GM12878 (cell line): ENCODE data around the gene ARHGAP26. TPM values are rescaled to one million over a fixed set of nuclear protein-coding genes. Genes with fewer than 3 reads are reported as not detected.

Experiments
- ATAC-seq: fragments of 200-7000 bp; cut with Tn5 transposase; 3 replicates; pipeline ENCODE4 v1.9.1; 2020; ENCODE audit warnings: mild to moderate bottlenecking, moderate library complexity
- BruUV-seq: library from RNA; stranded (reverse); fragments of 400-500 nt; replicated peaks from 2 replicates; lab custom pipeline; 2021; lab: Mats Ljungman, UMichigan
- CTCF ChIA-PET: fragments of 300-600 bp; sonication (Branson Sonifier 250); formaldehyde crosslinking; extraction: SDS; loops from one replicate; lab custom pipeline; 2021; ENCODE audit warnings: inconsistent platforms; lab: Yijun Ruan, JAX
- POLR2A ChIA-PET: fragments of 350-600 bp; formaldehyde crosslinking; extraction: SDS; loops from one replicate; lab custom pipeline; 2021; ENCODE audit warnings: inconsistent platforms; lab: Charles Lee
- RAD21 ChIA-PET: fragments of 300-600 bp; sonication (Branson Sonifier 250); formaldehyde crosslinking; loops from one replicate; lab custom pipeline; 2023; ENCODE audit warnings: antibody characterized with exemption; ENCODE audit not compliant: unreplicated experiment; lab: Charles Lee
- SMC1A ChIA-PET: fragments of 300-600 bp; sonication (Branson Sonifier 250); formaldehyde crosslinking; loops from one replicate; lab custom pipeline; 2023; ENCODE audit not compliant: unreplicated experiment, uncharacterized antibody; lab: Charles Lee
- DNase-seq: peaks from one replicate; pipeline ENCODE4 v3.0.0-alpha.2; 2011; ENCODE audit warnings: low read depth, low spot score
- FAIRE-seq: peaks from 3 replicates; lab custom pipeline; 2011; peaks lifted over from hg19 to GRCh38; lab: Jason Lieb, UNC
- H2AFZ ChIP-seq: 2 replicates; pipeline ENCODE4 v1.6.0; 2011; ENCODE audit warnings: low read depth, low read length, control low read depth; ENCODE audit not compliant: control insufficient read depth
- H3K27ac ChIP-seq: 2 replicates; pipeline ENCODE4 v1.5.1; 2011; ENCODE audit warnings: control low read depth; ENCODE audit not compliant: control insufficient read depth, insufficient read depth
- H3K27me3 ChIP-seq, 2 experiments: replicated peaks in 1 of 2; 2 replicates each; pipeline versions ENCODE4 v1.6.0 to v1.6.1; 2011; ENCODE audit warnings: low read length in 1 of 2; ENCODE audit not compliant: control insufficient read depth in 2 of 2, insufficient read depth in 2 of 2
- H3K36me3 ChIP-seq, 2 experiments: 2 replicates each; pipeline ENCODE4 v1.5.1; 2011; ENCODE audit warnings: low read length in 1 of 2; ENCODE audit not compliant: control insufficient read depth in 2 of 2, insufficient read depth in 2 of 2
- H3K4me1 ChIP-seq: 2 replicates; pipeline ENCODE4 v1.6.1; 2011; ENCODE audit warnings: mild to moderate bottlenecking, low read length, moderate library complexity, mixed read lengths; ENCODE audit not compliant: control insufficient read depth, insufficient read depth
- H3K4me2 ChIP-seq: 2 replicates; pipeline ENCODE4 v1.6.0; 2011; ENCODE audit warnings: control low read depth; ENCODE audit not compliant: control insufficient read depth, insufficient read depth
- H3K4me3 ChIP-seq: fragments of 200-600 bp; sonication (generic); 2 replicates; pipeline ENCODE4 v1.5.1; 2016
- H3K79me2 ChIP-seq: 2 replicates; pipeline ENCODE4 v1.6.0; 2011; ENCODE audit warnings: low read length; ENCODE audit not compliant: control insufficient read depth, insufficient read depth
- H3K9ac ChIP-seq: 2 replicates; pipeline ENCODE4 v1.8.0; 2011; ENCODE audit warnings: low read length, control low read depth, mixed read lengths; ENCODE audit not compliant: control insufficient read depth, insufficient read depth
- H3K9me3 ChIP-seq: replicated peaks from 3 replicates; pipeline ENCODE4 v1.5.1; 2011; ENCODE audit warnings: mild to moderate bottlenecking, low read length; ENCODE audit not compliant: control insufficient read depth, insufficient read depth
- H4K20me1 ChIP-seq: 2 replicates; pipeline ENCODE4 v1.6.0; 2011; ENCODE audit not compliant: control insufficient read depth, insufficient read depth
- FOXK2 ChIP-seq: fragments of 450-650 bp; IDR thresholded peaks from 2 replicates; pipeline ENCODE4 v1.6.1; 2017; ENCODE audit warnings: mild to moderate bottlenecking, moderate library complexity
- HDAC6 ChIP-seq: fragments of 200-600 bp; sonication (generic); IDR thresholded peaks from one replicate; pipeline ENCODE4 v1.8.0; 2017; ENCODE audit warnings: antibody characterized with exemption; ENCODE audit not compliant: unreplicated experiment
- LARP7 ChIP-seq: fragments of 450-650 bp; IDR thresholded peaks from 2 replicates; pipeline ENCODE4 v1.6.1; 2017; ENCODE audit warnings: mild to moderate bottlenecking
- MXI1 ChIP-seq: fragments of 150-350 bp; IDR thresholded peaks from 2 replicates; pipeline ENCODE4 v1.6.1; 2011; ENCODE audit warnings: low read depth, mild to moderate bottlenecking, inconsistent platforms, low read length, improper control_type of control experiment
- NFIC ChIP-seq: IDR thresholded peaks from 2 replicates; pipeline ENCODE4 v1.6.1; 2012; ENCODE audit warnings: low read depth, mild to moderate bottlenecking, inconsistent platforms, low read length, moderate library complexity
- RUNX3 ChIP-seq: IDR thresholded peaks from 2 replicates; pipeline ENCODE4 v1.6.1; 2012; ENCODE audit warnings: low read length, inconsistent platforms
- SUPT20H ChIP-seq: IDR thresholded peaks from 2 replicates; pipeline ENCODE4 v1.6.1; 2011; ENCODE audit warnings: low read depth, mild to moderate bottlenecking, low read length, moderate library complexity, borderline replicate concordance; ENCODE audit not compliant: control insufficient read depth
- ZBED1 ChIP-seq: IDR thresholded peaks from 2 replicates; pipeline ENCODE4 v1.6.1; 2016; ENCODE audit warnings: borderline replicate concordance
- ZSCAN29 ChIP-seq: fragments of 450-650 bp; IDR thresholded peaks from 2 replicates; pipeline ENCODE4 v1.6.1; 2017; ENCODE audit warnings: mild to moderate bottlenecking, moderate library complexity
- ZZZ3 ChIP-seq: IDR thresholded peaks from 2 replicates; pipeline ENCODE4 v1.6.1; 2011; ENCODE audit warnings: low read depth; ENCODE audit not compliant: control insufficient read depth, insufficient read length
- WGBS: methylation state at CpG from one replicate; pipeline ENCODE4 v1.1.6; 2016; ENCODE audit warnings: low lambda C conversion rate; ENCODE audit not compliant: insufficient replicate concordance, insufficient coverage; ENCODE audit errors: missing lambda C conversion rate; 5-methylcytosine and 5-hydroxymethylcytosine counted together
- in situ Hi-C: fragments of 300-500 bp; cut with MboI; formaldehyde crosslinking; loops from 9 replicates; pipeline ENCODE4 v1.14.3; 2018; ENCODE audit warnings: mixed read lengths
- intact Hi-C: fragments of 100-400 bp; cut with micrococcal nuclease; formaldehyde crosslinking; loops from one replicate; pipeline ENCODE4 v1.14.2; 2022; ENCODE audit not compliant: unreplicated experiment
- polyA plus RNA-seq, 11 experiments: library from polyadenylated mRNA; depleted of rRNA in 4 of 11; unstranded in 6 of 11; stranded (reverse) in 5 of 11; fragments of >200 nt; fragmentation: Nextera tagmentation in 4 of 11; fragmentation: Illumina TruSeq in 1 of 11; extraction: Ambion mirVana in 4 of 11; extraction: Trizol in 1 of 11; gene quantifications; 1 replicate in 1 of 11; 2 replicates in 10 of 11; pipeline versions ENCODE4 v1.2.1 to v1.2.3, GENCODE V29; 2011 to 2016; ENCODE audit warnings: inconsistent platforms in 2 of 11, missing spikeins in 2 of 11, low read depth in 1 of 11
- total RNA-seq, 4 experiments: library from RNA; depleted of rRNA in 3 of 4; stranded (reverse); fragments of >200 nt in 3 of 4; fragmentation: Illumina TruSeq in 1 of 4; extraction: Trizol in 1 of 4; gene quantifications; 2 replicates each; pipeline versions ENCODE4 v1.2.1 to v1.2.3, GENCODE V29; 2013 to 2021
- TF ChIP-seq, protein P1 (sequence below): fragments of 450-650 bp; formaldehyde crosslinking; IDR thresholded peaks from 2 replicates; pipeline ENCODE4 v1.5.0; 2022; ENCODE audit warnings: mild to moderate bottlenecking, missing genetic modification characterization
- TF ChIP-seq, protein P2 (sequence below), 3 experiments: IDR thresholded peaks in 2 of 3; conservative IDR thresholded peaks in 1 of 3; 2 replicates each; pipeline ENCODE4 v1.5.1; 2011; ENCODE audit warnings: low read depth in 3 of 3, low read length in 3 of 3, mild to moderate bottlenecking in 3 of 3, control low read depth in 2 of 3, moderate library complexity in 2 of 3, inconsistent platforms in 1 of 3, mixed read lengths in 1 of 3; ENCODE audit not compliant: control insufficient read depth in 2 of 3, insufficient read depth in 1 of 3; ENCODE audit errors: extremely low read depth in 1 of 3
- TF ChIP-seq, protein P3 (sequence below): fragments of 450-650 bp; IDR thresholded peaks from 2 replicates; pipeline ENCODE4 v1.6.1; 2016; ENCODE audit warnings: mild to moderate bottlenecking
- TF ChIP-seq, protein P4 (sequence below): fragments of 450-650 bp; IDR thresholded peaks from 2 replicates; pipeline ENCODE4 v1.6.1; 2017; ENCODE audit warnings: borderline replicate concordance
- TF ChIP-seq, protein P5 (sequence below): fragments of 450-650 bp; IDR thresholded peaks from 2 replicates; pipeline ENCODE4 v1.6.1; 2017; ENCODE audit warnings: mild to moderate bottlenecking, low read depth, inconsistent platforms; ENCODE audit not compliant: poor library complexity, severe bottlenecking

ARHGAP26 gene
- total and polyA plus RNA-seq, 10 of the 15 experiments (the other 5 are each of a cell fraction or from before 2014, with no cell fraction given), result 9.4 to 41.5 (median 19.3) TPM

DNA sequence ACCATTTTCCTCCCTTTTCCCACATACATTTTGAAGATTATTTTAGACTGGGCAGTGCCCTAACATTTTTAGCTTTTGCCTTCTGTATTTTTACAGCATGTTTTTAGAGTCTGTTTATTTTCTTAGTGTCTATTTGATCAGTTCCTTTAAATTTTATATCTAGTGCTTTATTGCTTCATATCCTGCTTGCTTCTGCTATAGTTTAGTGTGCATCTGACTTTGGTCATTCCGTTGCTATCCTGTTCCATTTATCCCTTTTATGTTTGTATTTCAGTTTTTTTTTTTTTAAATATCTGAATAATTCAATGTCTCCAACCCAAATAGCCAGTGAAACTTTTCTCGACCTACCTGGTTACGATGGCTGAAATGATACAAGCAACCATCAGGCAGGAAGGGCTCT lies 203.8 kb downstream of the ARHGAP26 start:
- no peak for FAIRE-seq
- no peaks in the 10 kb centered on the region for H3K79me2 ChIP-seq
- BruUV-seq, result no TSS peak
- RAD21 ChIA-PET, result no interaction called here
- 95% methylated on average over 3 of the region's 3 CpGs for WGBS
- no peaks in the 10 kb centered on the region for H3K9me3 ChIP-seq
- H3K4me1 ChIP-seq, result peaks cover 22% of the 10 kb centered on the region
- no peaks in the 10 kb centered on the region for H3K36me3 ChIP-seq
- CTCF ChIA-PET, result interaction anchor here (1.5 to 1.8 kb wide), 2 partner anchors 10 to 11 kb away, joined by 3 to 4 read pairs; no protein-coding TSS in a partner anchor
- ATAC-seq, result no peak
- H3K9ac ChIP-seq, result no peak overlapping the region
- no peaks in the 10 kb centered on the region for H4K20me1 ChIP-seq
- no peak overlapping the region for H3K27ac ChIP-seq
- H3K4me2 ChIP-seq, result no peak overlapping the region
- H2AFZ ChIP-seq, result no peak overlapping the region
- intact Hi-C loops, result no loop called here
- in situ Hi-C loops, result no loop called here
- POLR2A ChIA-PET, result no interaction called here
- no peaks in the 10 kb centered on the region for H3K27me3 ChIP-seq
- SMC1A ChIA-PET, result interaction anchor here (1.4 kb wide), 1 partner anchor 56 kb away, joined by 3 read pairs; no protein-coding TSS in a partner anchor
- no peak overlapping the region for H3K4me3 ChIP-seq
- no peak for DNase-seq
- TF ChIP-seq ZBED1 (no peak), ZZZ3 (no peak), RUNX3 (no peak), NFIC (no peak), MXI1 (no peak), SUPT20H (no peak), FOXK2 (no peak), HDAC6 (no peak), LARP7 (no peak), ZSCAN29 (no peak)
- TF ChIP-seq, protein P1, sequence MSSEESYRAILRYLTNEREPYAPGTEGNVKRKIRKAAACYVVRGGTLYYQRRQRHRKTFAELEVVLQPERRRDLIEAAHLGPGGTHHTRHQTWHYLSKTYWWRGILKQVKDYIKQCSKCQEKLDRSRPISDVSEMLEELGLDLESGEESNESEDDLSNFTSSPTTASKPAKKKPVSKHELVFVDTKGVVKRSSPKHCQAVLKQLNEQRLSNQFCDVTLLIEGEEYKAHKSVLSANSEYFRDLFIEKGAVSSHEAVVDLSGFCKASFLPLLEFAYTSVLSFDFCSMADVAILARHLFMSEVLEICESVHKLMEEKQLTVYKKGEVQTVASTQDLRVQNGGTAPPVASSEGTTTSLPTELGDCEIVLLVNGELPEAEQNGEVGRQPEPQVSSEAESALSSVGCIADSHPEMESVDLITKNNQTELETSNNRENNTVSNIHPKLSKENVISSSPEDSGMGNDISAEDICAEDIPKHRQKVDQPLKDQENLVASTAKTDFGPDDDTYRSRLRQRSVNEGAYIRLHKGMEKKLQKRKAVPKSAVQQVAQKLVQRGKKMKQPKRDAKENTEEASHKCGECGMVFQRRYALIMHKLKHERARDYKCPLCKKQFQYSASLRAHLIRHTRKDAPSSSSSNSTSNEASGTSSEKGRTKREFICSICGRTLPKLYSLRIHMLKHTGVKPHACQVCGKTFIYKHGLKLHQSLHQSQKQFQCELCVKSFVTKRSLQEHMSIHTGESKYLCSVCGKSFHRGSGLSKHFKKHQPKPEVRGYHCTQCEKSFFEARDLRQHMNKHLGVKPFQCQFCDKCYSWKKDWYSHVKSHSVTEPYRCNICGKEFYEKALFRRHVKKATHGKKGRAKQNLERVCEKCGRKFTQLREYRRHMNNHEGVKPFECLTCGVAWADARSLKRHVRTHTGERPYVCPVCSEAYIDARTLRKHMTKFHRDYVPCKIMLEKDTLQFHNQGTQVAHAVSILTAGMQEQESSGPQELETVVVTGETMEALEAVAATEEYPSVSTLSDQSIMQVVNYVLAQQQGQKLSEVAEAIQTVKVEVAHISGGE (CRISPR knock-in tag), result no peak
- TF ChIP-seq, protein P2, sequence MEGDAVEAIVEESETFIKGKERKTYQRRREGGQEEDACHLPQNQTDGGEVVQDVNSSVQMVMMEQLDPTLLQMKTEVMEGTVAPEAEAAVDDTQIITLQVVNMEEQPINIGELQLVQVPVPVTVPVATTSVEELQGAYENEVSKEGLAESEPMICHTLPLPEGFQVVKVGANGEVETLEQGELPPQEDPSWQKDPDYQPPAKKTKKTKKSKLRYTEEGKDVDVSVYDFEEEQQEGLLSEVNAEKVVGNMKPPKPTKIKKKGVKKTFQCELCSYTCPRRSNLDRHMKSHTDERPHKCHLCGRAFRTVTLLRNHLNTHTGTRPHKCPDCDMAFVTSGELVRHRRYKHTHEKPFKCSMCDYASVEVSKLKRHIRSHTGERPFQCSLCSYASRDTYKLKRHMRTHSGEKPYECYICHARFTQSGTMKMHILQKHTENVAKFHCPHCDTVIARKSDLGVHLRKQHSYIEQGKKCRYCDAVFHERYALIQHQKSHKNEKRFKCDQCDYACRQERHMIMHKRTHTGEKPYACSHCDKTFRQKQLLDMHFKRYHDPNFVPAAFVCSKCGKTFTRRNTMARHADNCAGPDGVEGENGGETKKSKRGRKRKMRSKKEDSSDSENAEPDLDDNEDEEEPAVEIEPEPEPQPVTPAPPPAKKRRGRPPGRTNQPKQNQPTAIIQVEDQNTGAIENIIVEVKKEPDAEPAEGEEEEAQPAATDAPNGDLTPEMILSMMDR (IDR thresholded peaks at IDR 0.05 in 2 of 3, conservative IDR thresholded peaks at IDR 0.05 in 1 of 3; ENCODE audit: control insufficient read depth in 2 of 3, extremely low read depth in 1 of 3, insufficient read depth in 1 of 3, low read depth in 3 of 3, low read length in 3 of 3), result no peak
- TF ChIP-seq, protein P3, sequence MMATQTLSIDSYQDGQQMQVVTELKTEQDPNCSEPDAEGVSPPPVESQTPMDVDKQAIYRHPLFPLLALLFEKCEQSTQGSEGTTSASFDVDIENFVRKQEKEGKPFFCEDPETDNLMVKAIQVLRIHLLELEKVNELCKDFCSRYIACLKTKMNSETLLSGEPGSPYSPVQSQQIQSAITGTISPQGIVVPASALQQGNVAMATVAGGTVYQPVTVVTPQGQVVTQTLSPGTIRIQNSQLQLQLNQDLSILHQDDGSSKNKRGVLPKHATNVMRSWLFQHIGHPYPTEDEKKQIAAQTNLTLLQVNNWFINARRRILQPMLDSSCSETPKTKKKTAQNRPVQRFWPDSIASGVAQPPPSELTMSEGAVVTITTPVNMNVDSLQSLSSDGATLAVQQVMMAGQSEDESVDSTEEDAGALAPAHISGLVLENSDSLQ, result no peak
- TF ChIP-seq, protein P4, sequence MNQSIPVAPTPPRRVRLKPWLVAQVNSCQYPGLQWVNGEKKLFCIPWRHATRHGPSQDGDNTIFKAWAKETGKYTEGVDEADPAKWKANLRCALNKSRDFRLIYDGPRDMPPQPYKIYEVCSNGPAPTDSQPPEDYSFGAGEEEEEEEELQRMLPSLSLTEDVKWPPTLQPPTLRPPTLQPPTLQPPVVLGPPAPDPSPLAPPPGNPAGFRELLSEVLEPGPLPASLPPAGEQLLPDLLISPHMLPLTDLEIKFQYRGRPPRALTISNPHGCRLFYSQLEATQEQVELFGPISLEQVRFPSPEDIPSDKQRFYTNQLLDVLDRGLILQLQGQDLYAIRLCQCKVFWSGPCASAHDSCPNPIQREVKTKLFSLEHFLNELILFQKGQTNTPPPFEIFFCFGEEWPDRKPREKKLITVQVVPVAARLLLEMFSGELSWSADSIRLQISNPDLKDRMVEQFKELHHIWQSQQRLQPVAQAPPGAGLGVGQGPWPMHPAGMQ, result no peak
- TF ChIP-seq, protein P5, sequence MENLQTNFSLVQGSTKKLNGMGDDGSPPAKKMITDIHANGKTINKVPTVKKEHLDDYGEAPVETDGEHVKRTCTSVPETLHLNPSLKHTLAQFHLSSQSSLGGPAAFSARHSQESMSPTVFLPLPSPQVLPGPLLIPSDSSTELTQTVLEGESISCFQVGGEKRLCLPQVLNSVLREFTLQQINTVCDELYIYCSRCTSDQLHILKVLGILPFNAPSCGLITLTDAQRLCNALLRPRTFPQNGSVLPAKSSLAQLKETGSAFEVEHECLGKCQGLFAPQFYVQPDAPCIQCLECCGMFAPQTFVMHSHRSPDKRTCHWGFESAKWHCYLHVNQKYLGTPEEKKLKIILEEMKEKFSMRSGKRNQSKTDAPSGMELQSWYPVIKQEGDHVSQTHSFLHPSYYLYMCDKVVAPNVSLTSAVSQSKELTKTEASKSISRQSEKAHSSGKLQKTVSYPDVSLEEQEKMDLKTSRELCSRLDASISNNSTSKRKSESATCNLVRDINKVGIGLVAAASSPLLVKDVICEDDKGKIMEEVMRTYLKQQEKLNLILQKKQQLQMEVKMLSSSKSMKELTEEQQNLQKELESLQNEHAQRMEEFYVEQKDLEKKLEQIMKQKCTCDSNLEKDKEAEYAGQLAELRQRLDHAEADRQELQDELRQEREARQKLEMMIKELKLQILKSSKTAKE, result no peak
